Activated CD4-positive, alpha-beta T cell treated with anti-CD3 and anti-CD28 coated beads for 4 hours (primary cell): ENCODE data around the gene ITPRIP.

Source experiments
- DNase-seq, 2 donors: peaks; one replicate each; pipeline ENCODE4 v3.0.0-alpha.2; 2020

ITPRIP gene, protein sequence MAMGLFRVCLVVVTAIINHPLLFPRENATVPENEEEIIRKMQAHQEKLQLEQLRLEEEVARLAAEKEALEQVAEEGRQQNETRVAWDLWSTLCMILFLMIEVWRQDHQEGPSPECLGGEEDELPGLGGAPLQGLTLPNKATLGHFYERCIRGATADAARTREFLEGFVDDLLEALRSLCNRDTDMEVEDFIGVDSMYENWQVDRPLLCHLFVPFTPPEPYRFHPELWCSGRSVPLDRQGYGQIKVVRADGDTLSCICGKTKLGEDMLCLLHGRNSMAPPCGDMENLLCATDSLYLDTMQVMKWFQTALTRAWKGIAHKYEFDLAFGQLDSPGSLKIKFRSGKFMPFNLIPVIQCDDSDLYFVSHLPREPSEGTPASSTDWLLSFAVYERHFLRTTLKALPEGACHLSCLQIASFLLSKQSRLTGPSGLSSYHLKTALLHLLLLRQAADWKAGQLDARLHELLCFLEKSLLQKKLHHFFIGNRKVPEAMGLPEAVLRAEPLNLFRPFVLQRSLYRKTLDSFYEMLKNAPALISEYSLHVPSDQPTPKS

DNA sequence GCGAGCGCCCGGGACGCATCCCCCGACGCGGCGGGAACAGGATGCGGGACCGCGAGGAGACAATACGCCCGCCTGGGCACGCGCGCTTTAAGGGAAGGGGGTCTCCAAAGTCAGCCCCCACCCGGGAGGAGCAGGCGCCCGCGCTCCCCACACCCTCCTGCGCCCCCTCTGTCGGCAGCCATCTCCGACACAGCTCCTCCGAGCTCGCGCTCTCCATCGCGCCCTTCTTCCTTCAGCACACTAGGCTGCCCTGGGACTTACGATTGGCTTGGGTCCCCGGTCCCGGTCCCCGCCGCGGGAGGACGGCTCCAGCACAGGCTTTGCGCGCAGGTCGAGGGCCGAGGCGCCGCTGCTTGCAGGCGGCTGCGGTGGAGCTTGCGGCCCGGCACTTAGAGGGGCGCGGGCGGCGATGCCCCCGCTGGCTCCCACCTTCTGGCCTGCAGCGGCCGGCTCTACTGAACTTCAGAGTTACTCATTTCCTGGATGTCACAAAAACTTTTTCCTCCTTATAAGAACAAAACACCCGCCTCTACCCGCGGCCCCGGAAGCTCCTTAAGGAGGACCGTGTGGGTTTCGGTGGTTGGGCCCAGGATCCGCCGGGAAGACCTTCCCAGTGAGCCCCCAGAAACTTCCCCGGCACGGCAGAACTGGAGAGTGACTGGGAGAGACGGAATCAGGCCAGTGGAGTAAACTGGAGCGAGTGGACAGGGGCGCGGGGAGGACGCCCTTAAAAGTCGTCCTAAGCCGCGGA, at the start of gene ITPRIP:
Gene ITPRIP (minus strand): TSS at position 481 of the 751 bp plus-strand sequence. CDS start 22,414 bp downstream, outside the sequence.
- peak; percentile 67 to 77 for DNase-seq

DNA sequence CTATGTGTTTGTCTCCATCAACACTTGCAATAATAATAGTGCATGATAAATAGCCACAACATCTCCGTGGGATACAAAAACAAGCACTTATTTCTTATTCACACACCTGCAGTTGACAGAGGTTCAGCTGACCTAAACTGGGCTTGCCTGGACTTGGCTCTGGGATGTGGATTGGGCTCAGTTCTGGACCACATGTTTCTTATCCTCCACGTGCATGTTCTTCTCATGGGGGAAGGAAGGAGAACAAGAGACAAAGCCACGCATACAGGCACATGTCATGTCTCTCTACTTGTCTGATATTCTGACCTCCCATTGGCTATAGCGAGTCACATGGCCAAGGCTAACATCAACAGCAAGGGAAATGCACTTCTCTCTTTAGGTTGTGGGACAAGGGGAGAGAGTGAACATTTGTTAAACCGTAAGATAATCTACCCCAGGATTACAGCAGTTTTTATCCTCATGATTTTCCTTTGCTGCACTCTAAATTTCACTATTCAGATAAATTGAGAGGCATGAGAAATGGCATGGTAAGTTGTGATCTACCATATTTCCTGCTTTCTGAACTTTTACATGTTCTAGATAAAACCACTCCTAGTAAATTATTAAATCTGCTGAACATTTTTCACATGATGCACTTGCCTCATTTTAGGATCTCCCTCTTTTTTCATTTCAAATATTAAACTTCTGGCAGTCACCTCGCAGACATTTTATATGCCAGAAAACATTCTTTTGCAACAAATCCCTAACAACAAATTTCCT, 49.0 kb upstream of the ITPRIP start:
- no peak for DNase-seq

DNA sequence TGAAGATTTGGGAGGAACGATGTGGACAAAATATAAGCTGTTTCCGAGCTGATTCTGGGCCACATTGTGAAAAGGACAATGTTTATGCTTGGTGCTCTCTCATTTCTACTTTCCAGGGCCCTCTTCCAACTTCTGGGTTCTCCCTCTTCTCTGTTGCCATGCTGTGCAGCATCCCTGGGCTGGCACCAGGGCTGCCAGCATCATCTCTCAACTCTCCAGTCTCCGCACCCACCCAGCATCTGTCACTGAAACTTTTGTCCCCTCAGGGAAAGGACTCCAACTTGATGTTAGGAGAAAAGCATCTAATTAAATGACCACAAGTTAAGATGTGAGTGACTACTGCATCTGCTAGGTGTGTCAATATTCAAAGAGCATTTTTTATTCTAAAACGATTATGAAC, 42.1 kb upstream of the ITPRIP start:
- no peak for DNase-seq

DNA sequence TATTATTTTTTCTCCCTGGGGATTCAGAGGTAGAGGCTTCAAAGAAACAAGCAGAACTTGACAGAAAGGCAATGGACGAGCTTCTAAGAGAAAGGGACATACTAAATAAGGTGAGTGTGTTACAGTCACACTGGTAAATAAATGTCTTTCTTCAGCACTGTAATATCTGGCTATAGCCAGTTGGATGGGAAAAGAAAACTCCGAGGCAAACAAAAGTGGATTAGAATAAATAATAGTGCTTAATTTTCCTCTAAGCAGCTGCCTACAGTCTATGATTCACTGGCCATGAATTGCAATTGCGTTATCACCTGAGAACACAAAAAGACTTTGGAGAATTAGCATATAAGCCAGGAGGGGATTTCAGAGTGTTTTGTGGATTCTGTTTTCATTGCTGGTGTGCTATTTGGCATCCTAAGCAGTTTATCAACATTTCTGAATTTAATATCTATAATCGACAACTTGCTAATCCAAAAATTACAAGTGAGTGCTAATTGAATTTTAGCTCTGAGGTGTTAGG, 38.6 kb upstream of the ITPRIP start:
- DNase-seq = no peak

DNA sequence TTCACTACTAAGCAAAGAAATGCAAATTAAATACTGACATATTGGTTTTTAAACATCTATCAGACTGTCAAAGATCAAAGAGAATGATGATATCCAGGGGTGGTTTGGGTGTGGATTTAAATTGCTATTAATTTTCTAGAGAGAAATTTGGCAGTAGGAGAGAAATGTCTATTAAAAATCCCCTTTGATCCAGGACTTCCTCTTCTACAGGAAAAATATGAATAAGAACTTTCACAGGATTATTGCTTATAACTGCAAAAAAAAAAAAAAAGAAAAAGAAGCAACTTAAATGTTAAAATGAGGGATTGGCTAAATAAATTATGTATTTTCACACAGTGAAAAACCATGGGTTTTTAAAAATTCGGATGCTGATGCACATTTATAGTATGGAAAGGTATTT, 36.3 kb upstream of the ITPRIP start:
- DNase-seq = no peak

DNA sequence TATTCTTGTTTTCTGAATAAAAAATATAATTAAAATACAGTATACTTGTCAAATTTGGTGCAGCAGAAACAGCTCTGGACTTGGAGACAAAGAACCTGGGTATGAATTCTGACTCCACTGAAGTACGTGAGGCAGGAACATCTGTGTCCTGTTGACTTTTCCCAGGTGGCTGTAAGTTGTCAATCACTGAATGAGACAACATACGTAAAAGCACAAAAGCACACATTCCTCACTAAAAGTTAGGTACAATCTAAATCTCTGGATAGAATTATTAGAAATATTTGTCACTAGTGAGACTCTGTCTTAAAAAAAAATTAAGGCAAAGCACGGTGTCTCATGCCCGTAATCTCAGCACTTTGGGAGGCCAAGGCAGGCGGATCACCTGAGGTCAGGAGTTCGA, 33.5 kb upstream of the ITPRIP start:
- DNase-seq = no peak

DNA sequence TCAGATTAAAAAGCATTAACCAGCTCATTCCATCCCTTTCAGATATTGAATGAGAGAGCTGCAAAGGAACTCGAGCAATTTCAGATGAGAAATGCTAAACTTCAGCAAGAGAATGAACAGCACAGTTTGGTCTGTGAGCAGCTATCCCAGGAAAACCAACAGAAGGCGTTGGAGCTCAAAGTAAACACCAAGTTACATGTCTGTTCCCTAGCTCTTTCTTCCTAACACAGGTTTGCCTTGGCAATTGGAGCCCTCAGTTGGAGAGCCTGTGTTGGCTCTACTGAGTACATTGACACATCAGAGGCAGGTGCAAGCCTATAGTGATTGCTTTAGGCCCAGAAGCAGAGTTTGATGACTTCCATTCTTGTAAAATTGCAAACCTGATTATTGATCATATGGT, 30.1 kb upstream of the ITPRIP start:
- DNase-seq = no peak

DNA sequence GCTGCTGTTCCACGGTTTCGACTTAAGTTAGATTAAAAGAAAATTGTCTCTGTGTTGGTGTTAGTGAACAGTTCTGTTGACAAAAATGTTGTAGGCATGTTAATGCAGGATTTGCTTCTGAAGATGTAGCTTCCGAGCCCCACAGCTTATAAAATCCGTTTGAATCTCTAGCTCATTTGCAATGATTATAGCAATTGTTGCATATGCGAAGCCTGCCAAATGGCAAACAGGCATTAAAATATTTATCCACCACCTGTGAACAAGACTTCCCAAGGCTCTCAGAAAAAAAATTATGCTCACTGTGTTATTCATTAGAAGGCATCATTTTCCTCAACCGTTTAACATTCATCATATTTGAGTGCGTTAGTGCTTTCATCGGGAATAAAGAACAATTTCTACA, 29.6 kb upstream of the ITPRIP start:
- no peak for DNase-seq

DNA sequence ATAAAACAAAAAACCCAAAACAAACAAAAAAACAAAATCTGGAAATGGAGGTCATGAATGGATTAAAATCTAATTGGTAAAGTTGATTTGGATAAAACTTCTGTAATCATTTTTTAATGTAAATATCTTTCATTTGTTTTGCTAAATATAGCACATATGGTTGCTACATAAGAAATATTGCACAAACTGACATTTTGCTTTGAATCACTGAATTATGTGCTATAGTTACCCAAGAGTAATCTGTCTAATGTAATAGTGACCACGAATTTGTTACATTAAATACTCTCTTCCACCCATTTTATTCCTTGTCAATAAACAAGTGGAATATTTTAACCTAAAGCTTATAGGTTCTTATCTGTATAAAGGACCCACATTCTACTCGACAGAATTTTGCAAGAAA, 21.5 kb upstream of the ITPRIP start:
- DNase-seq = no peak

DNA sequence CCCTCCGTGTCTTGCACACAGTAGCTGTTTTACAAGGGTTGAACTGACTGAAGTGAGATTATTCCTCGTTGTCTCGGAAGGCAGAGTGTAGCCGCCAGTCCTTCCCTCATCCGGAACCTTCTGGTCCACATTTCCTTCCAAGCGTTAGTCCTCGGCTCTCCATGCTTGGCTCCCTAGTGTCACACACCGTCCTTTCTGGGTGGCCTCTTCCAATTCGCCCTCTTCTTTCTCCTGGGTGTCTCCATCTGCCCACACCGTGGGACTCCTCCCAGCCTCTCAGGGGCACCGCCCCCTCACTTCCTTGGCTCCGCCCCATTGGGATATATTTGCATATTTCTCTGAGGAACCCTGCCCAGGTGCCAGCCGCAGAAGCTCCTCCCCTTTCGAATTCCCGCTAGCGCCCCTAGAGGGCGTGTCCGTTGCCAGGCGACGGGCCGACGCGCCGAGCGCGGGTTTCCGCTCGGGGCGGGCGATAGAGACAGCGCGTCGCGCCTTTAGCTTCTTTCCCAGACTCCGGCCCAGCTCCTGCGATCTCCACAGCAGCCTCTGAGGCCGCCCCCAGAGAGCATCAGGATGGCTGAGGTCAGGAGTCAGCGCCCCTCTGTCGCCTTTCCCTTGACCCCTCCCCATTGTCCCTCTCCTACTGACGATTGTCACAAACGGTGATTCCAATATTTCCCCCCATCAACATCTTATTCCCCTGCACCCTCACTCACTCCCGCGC, 15.2 kb upstream of the ITPRIP start, which contains the start of gene CFAP58:
Gene CFAP58 (plus strand): TSS at position 509 of the 724 bp plus-strand sequence. CDS start 65 bp downstream, at position 574.
- peak; percentile 90 to 95 for DNase-seq

DNA sequence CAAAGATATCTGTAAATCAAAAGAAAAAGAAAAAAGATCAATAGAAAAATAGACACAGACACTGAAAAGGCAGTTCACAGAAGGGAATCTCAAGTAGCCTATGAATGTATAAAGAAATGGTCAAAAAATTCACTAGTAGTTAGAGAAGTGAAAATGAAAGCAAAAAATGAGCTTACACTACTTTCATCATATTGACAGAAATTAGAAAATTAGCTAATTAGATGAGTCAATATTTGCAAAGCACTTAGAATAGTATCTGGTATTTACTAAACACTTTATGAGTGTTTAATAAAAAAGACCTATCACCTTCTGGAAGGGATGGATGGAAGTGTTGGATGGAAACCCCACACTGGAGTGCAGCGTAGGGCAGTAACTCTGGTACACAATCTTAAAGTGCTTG, 13.7 kb upstream of the ITPRIP start:
- no peak for DNase-seq

DNA sequence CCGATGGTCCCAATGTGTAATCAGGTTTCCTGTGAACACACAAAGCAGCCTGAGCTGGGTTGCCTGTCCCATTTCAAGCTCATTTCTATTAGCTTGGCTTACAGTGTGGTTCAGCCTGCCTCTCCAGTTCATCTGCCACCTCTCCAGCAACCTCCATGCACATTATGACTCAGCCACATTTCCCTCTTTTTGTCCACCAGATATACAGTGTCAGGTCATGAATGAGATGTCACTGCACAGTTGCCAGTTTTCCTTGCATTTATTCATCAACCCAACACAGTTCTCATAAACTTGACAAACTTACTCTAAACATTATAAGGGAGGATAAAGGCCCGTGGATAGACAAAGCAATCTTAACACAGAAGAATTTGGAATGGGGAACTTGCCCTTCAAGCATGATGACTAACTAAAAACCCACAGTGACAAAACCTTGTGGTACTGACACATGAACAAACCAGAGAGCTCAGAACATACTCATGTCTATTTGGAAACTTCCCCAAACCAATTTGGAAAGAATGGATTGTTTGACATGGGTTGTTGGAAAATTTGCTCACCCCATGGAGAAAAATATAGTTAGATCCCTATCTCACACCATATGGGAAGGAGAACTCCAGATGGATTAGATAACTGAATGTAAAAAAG, 12.9 kb upstream of the ITPRIP start:
- DNase-seq = no peak

DNA sequence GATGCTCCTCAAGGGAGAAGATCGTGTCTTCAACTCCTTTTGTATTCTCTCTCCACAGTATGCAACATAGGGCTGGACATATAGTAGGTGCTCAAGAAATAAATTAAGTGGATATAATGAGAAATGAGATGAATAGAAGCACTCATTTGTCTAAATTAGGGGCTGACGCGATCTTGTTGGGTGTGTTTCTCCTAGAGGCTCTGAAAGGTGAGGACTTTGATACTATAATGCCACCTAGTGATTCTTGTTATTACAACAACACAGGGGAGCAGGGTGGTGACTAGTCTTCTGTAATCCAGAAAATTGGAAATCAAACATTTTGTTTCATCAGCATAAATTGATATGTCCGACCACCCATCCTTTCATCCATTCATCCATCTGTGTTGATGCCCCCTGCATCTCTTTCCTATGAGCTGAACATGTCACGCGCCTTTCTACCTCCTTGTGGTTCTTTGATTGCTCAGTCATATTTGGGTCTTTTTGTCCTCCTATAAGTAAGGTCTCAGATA, 11.9 kb upstream of the ITPRIP start:
- DNase-seq = no peak

DNA sequence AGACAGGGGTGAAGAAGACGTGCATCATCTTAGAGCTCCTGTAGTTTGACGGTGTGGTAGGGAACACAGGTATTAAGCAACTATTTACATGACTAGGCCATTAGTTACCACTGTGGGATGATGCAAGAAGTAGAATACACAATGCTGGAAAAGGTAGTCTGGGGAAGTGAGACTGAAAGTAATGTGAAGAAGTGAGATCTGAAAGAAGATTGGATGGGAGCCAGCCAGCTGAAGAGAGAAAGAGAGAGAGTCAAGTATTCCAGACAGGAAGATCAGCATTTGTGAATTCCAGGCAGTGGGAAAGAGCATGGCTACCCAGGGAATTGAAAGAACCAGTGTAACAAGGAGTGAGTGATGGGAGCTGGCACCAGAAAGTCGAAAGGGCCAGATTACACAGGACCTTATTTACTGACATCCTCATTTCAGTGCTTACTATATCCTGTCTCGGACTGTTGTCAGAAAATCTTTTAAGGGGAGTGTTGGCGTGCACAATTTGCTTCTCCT, 11.4 kb upstream of the ITPRIP start:
- DNase-seq = no peak

DNA sequence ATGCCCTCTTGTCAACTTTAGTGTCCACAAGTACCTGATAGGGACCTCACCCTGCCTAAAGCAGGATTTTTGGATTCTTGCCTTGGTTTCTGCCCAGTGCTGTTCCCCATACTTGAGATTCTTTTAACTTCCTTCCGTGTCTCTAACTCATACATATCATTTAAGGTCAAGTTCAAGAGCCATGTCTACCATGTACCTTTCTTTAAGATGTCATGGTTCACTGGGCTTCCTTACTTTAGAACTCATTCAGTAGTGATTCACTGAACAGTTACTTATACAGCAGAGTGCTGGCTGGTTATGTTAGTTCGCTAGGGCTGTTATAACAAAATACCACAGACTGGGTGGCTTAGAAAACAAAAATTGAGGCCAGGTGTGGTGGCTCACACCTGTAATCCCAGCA, 10.3 kb upstream of the ITPRIP start:
- DNase-seq = no peak

DNA sequence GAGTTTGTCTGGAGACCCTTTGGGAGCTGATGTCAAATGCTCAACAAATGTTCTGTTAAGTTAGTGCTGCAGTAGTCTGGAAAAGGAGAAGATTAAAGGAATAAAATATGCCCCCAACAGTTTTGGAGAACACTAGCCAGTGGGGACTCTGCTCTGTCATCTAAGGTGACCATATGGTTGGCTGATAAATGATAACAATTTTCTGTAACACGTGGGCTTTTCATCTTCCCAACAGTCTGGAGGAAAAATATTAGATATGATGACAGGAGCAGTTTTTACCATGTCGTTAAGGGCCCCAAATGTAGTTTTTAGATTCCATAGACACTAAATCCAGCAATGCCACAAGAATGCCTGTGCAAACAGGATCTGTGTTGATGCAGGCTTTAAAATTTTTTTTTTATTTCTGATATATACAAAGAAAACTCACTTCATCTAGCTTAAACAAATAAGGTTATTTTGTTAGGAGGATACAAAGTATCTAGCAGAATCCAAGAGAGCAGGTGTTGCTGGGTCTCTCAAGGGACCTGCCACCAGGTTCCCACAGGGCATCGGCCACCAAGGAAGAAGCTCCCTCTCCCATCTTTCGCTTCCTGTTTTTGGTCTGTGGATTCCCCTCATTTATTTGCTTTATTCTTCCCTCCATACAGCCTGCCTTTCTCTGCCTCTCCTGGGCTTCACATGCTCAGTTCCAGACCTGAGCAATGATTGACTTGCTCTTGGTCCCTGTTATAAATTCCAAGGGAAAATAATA, 9.2 kb upstream of the ITPRIP start:
- DNase-seq = no peak

DNA sequence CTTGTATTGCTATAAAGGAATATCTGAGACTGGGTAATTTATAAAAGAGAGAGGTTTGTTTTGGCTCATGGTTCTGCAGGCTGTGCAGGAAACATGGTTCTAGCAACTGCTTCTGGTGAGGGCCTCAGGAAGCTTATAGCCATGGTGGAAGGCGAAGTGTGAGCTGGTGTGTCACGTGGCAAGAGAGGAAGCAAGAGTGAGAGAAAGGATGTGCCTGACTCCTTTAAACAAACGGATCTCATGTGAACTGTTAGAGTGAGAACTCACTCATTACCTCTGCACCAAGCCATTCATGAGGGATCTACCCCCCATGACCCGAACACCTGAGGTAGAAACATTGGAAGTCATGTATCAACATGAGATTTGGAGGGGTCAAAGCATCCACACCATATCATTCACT, 7.7 kb upstream of the ITPRIP start:
- no peak for DNase-seq

DNA sequence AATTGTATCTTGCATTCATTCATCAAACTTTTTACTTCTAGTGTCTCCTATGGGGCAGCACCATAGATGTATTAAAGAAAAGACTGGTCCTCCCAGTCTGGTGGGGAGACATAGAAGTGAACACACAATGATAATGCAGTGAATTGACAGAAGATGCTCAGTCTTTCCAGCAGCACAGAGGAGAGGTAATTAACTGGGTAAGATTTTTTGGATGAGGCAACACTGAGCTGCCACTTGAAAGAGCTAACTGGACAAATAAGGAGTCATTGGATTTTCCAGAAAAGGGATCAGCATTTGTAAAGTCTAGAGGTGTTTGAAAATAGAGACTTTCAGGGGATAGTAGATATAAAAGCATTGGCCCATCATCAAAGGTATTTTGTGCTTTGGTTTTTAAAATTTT, 7.2 kb upstream of the ITPRIP start:
- DNase-seq = no peak

DNA sequence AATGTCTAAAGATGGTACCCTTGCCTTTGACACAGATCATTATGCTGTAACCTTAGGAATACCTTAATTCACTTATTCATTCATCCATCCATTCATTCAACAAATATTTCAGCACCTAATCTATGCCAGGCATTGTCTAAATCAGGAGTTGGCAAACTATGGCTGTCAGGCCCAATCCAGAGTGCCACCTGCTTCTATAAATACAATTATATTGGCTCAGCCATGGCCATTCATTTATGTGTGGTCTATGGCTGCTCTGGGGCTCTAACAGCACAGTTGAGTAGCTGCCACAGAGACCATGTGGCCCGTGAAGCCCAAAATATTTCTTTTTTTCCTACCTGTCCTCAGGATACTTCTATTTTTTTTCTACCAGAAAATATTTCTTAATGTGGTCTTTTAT, 6.0 kb upstream of the ITPRIP start:
- no peak for DNase-seq

DNA sequence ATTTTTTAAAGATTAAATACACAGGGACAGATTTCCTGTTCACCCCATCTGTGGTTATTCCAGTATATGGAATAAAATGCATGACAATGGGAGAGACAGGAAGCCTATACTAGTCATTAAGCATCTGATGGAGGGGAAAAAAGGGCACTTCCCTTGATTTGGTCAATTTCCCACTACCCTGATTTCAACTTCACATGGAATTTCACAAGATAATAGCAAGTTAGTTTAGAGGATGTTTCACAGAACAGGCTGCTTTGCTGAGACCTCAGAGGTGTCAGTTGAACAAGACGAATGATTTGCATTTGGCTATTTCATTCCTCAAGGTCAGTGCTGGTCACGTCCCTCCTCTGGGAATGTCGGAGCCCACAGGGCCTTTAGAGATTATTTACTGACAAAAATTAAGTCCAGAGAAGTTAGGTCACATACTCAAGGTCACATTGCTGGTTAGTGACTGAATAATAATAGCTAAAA, 4.7 kb upstream of the ITPRIP start:
- DNase-seq = no peak
